Fibroblast of mammary gland (primary cell): ENCODE data around the gene MAP3K7CL.
"Not testable (repeated sequence)": the region's sequence is repeated elsewhere in the genome, so short reads cannot be mapped to it uniquely, and the experiment has no call there.

Experiments used
- DNase-seq: peaks from one replicate; pipeline ENCODE4 v3.0.0-alpha.2; 2010; ENCODE audit warnings: low read depth
- H3K4me3 ChIP-seq: 2 replicates; pipeline ENCODE4 v1.5.1; 2011; ENCODE audit warnings: low read depth, mild to moderate bottlenecking, low read length, moderate library complexity; ENCODE audit not compliant: control insufficient read depth
- CTCF ChIP-seq: conservative IDR thresholded peaks from 2 replicates; pipeline ENCODE4 v1.5.1; 2011; ENCODE audit warnings: low read depth, low read length, inconsistent platforms; ENCODE audit not compliant: control insufficient read depth, insufficient read depth

Gene MAP3K7CL

GRCh38 chr21:29155118-29155932 is 24.9 kb downstream of the MAP3K7CL start:
- no peak for TF ChIP-seq CTCF
- DNase-seq = peak; percentile 78
- H3K4me3 ChIP-seq = peak overlapping the region; percentile 39

- TF ChIP-seq CTCF = no peak
- no peak for DNase-seq
- H3K4me3 ChIP-seq = no peak overlapping the region
Measured at GRCh38 chr21:29155933-29156260, 25.5 kb downstream of the MAP3K7CL start.

- DNase-seq = no peak
- no peak for TF ChIP-seq CTCF
Measured at GRCh38 chr21:29157080-29157479, 26.6 kb downstream of the MAP3K7CL start.

GRCh38 chr21:29159842-29160241 is 29.4 kb downstream of the MAP3K7CL start:
- H3K4me3 ChIP-seq = no peak overlapping the region
- DNase-seq = no peak
- TF ChIP-seq CTCF = no peak

More at GRCh38 chr21:29157080-29157479, 26.6 kb downstream of the MAP3K7CL start:
- H3K4me3 ChIP-seq = no peak overlapping the region

GRCh38 chr21:29162825-29163224 is 32.4 kb downstream of the MAP3K7CL start:
- H3K4me3 ChIP-seq = not testable (repeated sequence)
- DNase-seq = peak; percentile 91

- no peak overlapping the region for H3K4me3 ChIP-seq
- no peak for TF ChIP-seq CTCF
- peak; percentile 80 for DNase-seq
Measured at GRCh38 chr21:29163341-29164115, 33.1 kb downstream of the MAP3K7CL start.

- peak; percentile 94 for TF ChIP-seq CTCF
- H3K4me3 ChIP-seq = no peak overlapping the region
- DNase-seq = peak; percentile 92
Measured at GRCh38 chr21:29164323-29164942, 34.0 kb downstream of the MAP3K7CL start.
